ENCODE results near the gene IRX3.

Gene IRX3

GRCh38 chr16:54242199-54242598 lies 44.4 kb downstream of the IRX3 start:
- Histone ChIP-seq H3K27me3 (ENCODE audit: low read depth, low read length) (no peaks in the 10 kb centered on the region), H3K4me3 (ENCODE audit: low read depth in 1 of 2, low read length in 2 of 2) (no peak overlapping the region), H3K4me1 (ENCODE audit: control insufficient read depth in 1 of 2, insufficient read depth in 2 of 2, low read length in 2 of 2) (peaks cover 0 to 15% of the 10 kb centered on the region in 2 donors), H3K36me3 (ENCODE audit: control insufficient read depth in 1 of 2, insufficient read depth in 2 of 2, low read length in 2 of 2) (no peaks in the 10 kb centered on the region), H3K9me3 (ENCODE audit: control insufficient read depth in 1 of 2, low read length in 2 of 2) (no peaks in the 10 kb centered on the region), H3K27ac (ENCODE audit: low read length) (no peak overlapping the region)

DNA sequence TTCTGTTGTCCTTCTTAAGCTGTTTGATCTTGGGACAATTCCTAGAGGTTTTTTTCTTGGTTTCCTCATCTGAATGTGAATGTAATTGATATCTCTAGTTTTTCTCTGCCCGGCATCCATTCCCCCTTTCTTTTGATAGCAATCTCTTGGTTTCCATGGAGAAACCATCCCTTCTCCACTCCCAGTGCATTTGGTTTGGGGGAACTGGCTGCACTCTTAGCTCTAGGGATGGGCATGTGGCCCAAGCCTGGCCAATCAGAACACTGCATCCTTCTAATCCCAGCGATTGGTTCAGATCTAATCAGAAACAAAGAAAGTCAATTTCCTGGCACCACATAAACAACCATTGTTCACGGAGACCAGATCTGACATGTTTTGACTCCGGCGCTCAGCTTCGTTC lies 45.1 kb downstream of the IRX3 start:
- H3K9me3 ChIP-seq (ENCODE audit: control insufficient read depth in 1 of 2, low read length in 2 of 2) = no peaks in the 10 kb centered on the region
- H3K27me3 ChIP-seq (ENCODE audit: low read depth, low read length) = no peaks in the 10 kb centered on the region
- H3K36me3 ChIP-seq (ENCODE audit: control insufficient read depth in 1 of 2, insufficient read depth in 2 of 2, low read length in 2 of 2) = no peaks in the 10 kb centered on the region
- no peak overlapping the region for H3K4me3 ChIP-seq (ENCODE audit: low read depth in 1 of 2, low read length in 2 of 2)
- H3K4me1 ChIP-seq (ENCODE audit: control insufficient read depth in 1 of 2, insufficient read depth in 2 of 2, low read length in 2 of 2) = peaks cover 0 to 15% of the 10 kb centered on the region in 2 donors
- H3K27ac ChIP-seq (ENCODE audit: low read length) = no peak overlapping the region

GRCh38 chr16:54240271-54241129 lies 46.1 kb downstream of the IRX3 start:
- Histone ChIP-seq H3K4me1 (ENCODE audit: control insufficient read depth in 1 of 2, insufficient read depth in 2 of 2, low read length in 2 of 2) (peaks cover 0 to 15% of the 10 kb centered on the region in 2 donors), H3K9me3 (ENCODE audit: control insufficient read depth in 1 of 2, low read length in 2 of 2) (no peaks in the 10 kb centered on the region), H3K4me3 (ENCODE audit: low read depth in 1 of 2, low read length in 2 of 2) (no peak overlapping the region), H3K27ac (ENCODE audit: low read length) (no peak overlapping the region), H3K27me3 (ENCODE audit: low read depth, low read length) (no peaks in the 10 kb centered on the region), H3K36me3 (ENCODE audit: control insufficient read depth in 1 of 2, insufficient read depth in 2 of 2, low read length in 2 of 2) (no peaks in the 10 kb centered on the region)

GRCh38 chr16:54239456-54239855 lies 47.1 kb downstream of the IRX3 start:
- no peaks in the 10 kb centered on the region for H3K27me3 ChIP-seq (ENCODE audit: low read depth, low read length)
- H3K36me3 ChIP-seq (ENCODE audit: control insufficient read depth in 1 of 2, insufficient read depth in 2 of 2, low read length in 2 of 2) = no peaks in the 10 kb centered on the region
- no peak overlapping the region for H3K4me3 ChIP-seq (ENCODE audit: low read depth in 1 of 2, low read length in 2 of 2)
- H3K9me3 ChIP-seq (ENCODE audit: control insufficient read depth in 1 of 2, low read length in 2 of 2) = no peaks in the 10 kb centered on the region
- H3K4me1 ChIP-seq (ENCODE audit: control insufficient read depth in 1 of 2, insufficient read depth in 2 of 2, low read length in 2 of 2) = peaks cover 0 to 15% of the 10 kb centered on the region in 2 donors
- no peak overlapping the region for H3K27ac ChIP-seq (ENCODE audit: low read length)

- H3K27ac ChIP-seq (ENCODE audit: low read length) = no peak overlapping the region
- H3K9me3 ChIP-seq (ENCODE audit: control insufficient read depth in 1 of 2, low read length in 2 of 2) = no peaks in the 10 kb centered on the region
- no peaks in the 10 kb centered on the region for H3K36me3 ChIP-seq (ENCODE audit: control insufficient read depth in 1 of 2, insufficient read depth in 2 of 2, low read length in 2 of 2)
- no peak overlapping the region for H3K4me3 ChIP-seq (ENCODE audit: low read depth in 1 of 2, low read length in 2 of 2)
- H3K27me3 ChIP-seq (ENCODE audit: low read depth, low read length) = no peaks in the 10 kb centered on the region
- H3K4me1 ChIP-seq (ENCODE audit: control insufficient read depth in 1 of 2, insufficient read depth in 2 of 2, low read length in 2 of 2) = peaks cover 0 to 15% of the 10 kb centered on the region in 2 donors
Measured at GRCh38 chr16:54236773-54237172, 49.8 kb downstream of the IRX3 start.

- no peaks in the 10 kb centered on the region for H3K27me3 ChIP-seq (ENCODE audit: low read depth, low read length)
- no peaks in the 10 kb centered on the region for H3K4me1 ChIP-seq (ENCODE audit: control insufficient read depth in 1 of 2, insufficient read depth in 2 of 2, low read length in 2 of 2)
- no peaks in the 10 kb centered on the region for H3K36me3 ChIP-seq (ENCODE audit: control insufficient read depth in 1 of 2, insufficient read depth in 2 of 2, low read length in 2 of 2)
- no peaks in the 10 kb centered on the region for H3K9me3 ChIP-seq (ENCODE audit: control insufficient read depth in 1 of 2, low read length in 2 of 2)
- no peak overlapping the region for H3K27ac ChIP-seq (ENCODE audit: low read length)
- no peak overlapping the region for H3K4me3 ChIP-seq (ENCODE audit: low read depth in 1 of 2, low read length in 2 of 2)
Measured at GRCh38 chr16:54233615-54234014, 53.0 kb downstream of the IRX3 start.

Measured in muscle layer of duodenum (tissue), 2 donors.